ENCODE results near the gene MKLN1.
"Not testable (repeated sequence)": the region's sequence is repeated elsewhere in the genome, so short reads cannot be mapped to it uniquely, and the experiment has no call there.

The MKLN1 gene

DNA sequence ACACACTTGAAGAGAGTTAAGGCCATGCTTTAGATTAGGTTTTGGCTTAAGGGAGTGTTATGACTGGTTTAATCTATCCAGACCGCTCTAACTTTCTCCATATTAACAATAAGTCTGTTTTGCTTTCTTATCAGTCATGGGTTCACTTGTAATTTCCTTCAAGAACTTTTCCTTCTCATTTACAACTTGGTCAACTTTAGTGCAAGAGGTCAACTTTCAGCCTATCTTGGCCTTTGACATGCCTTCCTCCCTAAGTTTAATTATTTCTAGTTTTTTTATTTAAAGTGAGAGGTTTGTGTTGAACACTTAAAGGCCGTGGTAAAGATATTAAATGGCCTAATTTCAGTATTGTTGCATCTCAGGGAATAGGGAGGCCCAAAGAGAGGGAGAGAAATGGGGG, 75.6 kb downstream of the MKLN1 start:
- DNase-seq: no peak

DNA sequence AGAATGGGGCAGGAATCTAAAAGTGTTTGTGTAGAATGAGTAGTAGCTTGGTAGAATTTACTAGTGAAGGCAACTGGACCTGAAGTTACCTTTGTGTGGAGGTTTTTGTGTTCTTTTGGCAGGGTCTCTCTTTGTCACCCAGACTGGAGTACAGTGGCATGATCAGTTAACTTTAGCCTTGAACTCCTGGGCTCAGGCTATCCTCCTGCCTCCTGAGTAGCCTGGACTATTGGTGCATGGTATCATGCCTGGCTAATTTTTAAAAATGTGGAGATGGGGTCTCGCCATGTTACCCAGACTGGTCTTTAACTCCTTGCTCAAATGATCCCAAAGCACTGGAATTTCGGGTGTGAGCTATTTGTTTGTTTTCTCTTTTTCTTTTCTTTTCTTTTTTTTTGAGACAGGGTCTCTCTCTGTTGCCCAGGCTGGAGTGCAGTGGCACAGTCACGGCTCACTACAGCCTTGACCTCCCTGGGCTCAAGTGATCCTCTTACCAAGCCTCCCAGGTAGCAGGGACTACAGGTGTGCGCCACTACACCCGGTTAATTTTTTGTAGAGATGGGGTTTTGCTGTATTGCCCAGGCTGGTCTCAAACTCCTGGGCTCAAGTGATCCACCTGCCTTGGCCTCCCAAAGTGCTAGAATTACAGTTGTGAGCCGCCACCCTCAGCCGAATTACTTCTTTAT, 76.7 kb downstream of the MKLN1 start:
- no peak for DNase-seq

DNA sequence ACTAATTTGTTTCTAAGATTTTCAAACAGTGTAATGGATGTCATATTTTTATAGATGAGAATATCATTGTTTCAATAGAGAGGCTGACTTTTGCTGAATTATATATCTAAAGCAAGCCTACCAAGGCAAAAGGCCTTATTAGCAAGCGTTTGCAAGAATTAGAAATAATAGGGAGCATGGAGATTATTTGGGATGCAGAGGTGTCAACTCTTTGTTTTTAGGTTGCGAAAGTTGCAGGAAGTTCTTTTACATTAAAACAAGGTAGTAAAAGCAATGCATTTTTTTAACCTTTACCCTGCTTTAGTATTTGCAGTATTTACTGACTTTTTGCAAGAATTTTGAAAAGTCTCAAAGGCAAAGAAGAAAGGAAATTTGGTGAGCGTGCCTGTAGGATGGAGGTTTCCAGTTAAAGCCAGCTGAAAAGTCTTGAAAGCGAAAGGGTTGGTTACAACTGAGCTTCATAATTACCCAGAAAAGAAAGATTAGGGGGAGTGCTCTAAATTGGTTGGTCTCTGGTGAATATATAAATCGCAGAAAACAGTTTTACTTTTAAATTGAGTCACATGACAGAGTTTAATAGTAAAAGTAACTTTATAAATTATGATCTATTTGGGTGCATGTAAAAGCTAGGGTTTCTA, 81.6 kb downstream of the MKLN1 start:
- no peak for DNase-seq

- DNase-seq: no peak
Measured at GRCh38 chr7:131412031-131412430, 84.4 kb downstream of the MKLN1 start.

DNA sequence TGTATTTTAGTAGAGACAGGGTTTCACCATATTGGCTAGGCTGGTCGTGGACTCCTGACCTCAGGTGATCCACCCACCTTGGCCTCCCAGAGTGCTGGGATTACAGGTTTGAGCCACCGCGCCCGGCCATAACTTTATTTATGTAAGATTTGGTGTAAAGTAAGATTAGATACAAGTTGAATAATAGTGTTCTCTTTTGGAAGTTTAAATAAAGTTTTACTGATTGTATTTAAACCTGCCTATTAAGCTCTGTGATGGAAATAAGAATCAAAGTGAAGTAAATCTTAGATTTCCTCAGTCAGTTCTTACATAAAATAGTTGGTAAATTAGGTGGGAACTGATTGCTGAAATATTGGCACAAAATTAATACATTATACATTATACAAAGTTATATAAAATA, 86.0 kb downstream of the MKLN1 start:
- DNase-seq: no peak

DNA sequence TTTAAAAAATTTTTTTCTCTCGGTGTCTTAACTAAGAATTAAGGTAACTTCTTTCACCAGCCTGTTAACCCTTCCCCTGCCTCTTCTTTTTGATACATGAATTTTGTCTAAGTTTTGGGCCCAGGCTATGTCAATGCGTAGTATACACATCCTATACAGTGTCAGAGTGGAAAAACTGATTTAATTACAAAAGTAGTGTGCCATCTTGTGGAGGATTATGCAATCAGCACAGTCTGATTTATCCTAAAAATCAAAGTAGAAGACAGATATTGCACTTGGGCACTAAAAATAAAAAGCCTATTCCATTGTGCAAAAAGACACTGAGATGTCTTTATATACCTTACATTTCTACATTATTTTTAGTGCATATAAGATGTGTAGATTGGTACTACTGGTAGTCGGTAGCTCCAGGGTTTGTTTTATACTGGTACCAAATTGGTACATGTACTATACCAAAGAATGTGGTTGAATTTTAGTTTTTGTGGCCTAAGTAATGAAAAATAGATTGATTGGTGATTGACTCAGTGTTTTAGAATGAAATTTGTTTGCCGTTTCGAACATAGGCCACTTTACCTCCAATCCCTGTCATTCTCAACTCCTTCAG, 96.6 kb downstream of the MKLN1 start:
- DNase-seq: no peak

GRCh38 chr7:131425992-131426391, 98.3 kb downstream of the MKLN1 start:
- no peak for DNase-seq

GRCh38 chr7:131430826-131431225, 103.2 kb downstream of the MKLN1 start:
- DNase-seq: not testable (repeated sequence)

- no peak for DNase-seq
Measured at GRCh38 chr7:131431289-131431688, 103.6 kb downstream of the MKLN1 start.

DNA sequence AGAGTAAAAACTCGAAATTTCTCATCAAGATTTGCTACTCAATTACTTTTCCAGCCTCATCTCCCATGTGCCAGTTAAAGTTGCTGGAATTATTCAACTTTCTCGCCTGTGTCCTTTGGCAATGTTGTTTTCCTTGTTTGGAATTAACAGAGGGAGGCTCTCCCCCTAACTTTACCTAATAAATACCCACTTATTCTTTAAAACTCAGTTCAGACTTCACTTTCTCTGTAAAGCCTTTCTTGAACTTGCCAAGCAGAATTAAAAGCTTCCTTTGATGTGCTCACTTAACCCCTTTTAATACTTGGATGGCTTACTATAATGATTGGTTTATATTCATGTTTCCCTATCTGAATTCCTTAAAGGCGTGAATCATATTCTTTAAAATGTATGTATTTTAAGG, 104.1 kb downstream of the MKLN1 start:
- no peak for DNase-seq

DNA sequence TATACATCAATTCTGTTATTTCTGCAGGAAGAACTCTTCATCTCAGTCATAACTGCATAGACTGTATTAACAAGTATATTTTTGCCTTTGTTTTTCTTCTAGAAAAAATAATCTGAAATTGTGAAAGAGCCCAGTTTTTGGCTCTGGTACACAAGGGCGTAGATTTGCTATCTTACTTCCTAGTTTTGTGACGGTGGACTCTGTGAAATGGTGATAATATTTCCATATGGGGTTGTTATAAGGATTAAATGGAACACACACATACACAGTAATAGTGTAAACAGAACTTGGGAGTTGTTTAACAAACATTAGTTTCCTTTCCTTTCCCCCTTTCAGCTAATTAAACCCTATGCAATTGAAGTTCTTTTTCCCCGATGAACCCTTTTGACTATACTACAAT, 108.7 kb downstream of the MKLN1 start:
- no peak for DNase-seq

GRCh38 chr7:131438969-131439368, 111.3 kb downstream of the MKLN1 start:
- no peak for DNase-seq

DNA sequence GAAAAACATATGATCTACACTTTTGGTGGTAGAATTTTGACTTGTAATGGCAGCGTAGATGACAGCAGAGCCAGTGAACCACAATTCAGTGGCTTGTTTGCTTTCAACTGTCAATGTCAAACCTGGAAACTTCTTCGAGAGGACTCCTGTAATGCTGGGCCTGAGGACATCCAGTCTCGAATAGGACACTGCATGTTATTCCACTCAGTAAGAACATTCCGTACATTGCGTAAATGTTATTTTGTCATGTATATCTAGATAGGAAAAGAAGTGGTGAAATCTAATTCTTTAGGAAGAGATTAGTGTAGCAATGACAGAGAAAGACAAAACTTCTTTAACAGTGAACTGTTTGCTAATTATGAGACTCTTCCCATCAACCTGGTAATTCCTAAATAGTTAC, 115.8 kb downstream of the MKLN1 start:
- DNase-seq: no peak

DNA sequence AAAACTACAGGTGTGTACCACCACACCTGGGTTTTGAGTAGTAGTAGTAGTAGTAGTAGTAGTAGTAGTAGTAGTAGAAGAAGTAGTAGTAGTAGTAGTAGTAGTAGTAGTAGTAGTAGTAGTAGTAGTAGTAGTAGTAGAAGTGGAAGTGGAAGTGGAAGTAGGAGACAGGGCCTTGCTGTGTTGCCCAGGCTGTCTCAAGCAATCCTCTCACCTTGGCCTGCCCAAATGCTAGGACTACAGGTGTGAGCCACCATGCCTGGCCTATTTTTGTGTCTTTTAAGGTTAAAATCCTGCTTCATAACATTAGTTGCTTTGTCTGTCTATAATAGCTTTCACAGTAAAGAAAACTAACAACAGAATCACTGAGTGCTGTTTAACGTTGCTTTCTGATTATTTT, 117.0 kb downstream of the MKLN1 start:
- DNase-seq: no peak

DNA sequence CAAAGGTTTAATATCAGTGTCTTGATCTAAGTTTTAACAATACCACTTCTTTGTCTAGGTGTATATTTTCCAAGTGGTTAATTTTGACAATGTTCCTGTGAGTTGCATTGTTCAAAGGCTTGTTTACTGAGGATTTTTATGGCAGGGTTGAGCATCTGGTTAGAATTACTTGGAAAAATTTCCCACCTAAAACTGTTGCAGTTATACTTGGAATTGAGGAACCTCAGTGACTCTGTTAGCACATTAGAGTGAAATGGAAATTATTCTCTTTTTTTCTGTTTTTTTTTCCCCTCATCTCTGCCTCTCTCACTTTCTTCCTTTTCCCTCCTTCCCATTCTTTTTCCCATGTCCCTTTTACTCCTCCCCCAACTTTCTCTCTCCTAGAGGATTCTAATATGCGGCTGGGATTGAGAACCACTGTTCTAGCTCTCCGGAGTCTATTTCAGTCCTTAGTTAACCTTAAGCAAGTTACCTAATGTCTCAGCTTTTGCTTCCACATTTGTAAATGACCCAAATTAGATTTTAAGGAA, 121.8 kb downstream of the MKLN1 start:
- DNase-seq: no peak

DNA sequence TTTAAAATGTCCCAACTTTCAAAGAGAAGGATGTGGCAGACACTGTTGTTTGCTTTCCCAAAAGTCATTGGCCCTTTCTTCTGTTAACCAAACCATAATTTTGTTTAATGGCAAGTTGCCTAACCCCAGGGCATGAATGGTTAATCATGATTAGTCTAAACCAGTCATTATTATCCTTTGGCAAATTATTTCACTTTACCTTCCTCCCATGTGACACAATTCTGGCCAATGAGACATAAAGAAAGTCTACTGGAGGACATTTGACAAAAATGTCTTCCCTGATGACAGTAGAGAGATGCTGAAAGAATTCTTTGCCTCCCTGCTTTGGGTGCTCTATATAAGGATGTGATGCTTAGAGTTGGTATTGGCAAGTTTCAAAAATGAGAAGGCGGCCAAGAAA, 126.8 kb downstream of the MKLN1 start:
- DNase-seq: no peak

DNA sequence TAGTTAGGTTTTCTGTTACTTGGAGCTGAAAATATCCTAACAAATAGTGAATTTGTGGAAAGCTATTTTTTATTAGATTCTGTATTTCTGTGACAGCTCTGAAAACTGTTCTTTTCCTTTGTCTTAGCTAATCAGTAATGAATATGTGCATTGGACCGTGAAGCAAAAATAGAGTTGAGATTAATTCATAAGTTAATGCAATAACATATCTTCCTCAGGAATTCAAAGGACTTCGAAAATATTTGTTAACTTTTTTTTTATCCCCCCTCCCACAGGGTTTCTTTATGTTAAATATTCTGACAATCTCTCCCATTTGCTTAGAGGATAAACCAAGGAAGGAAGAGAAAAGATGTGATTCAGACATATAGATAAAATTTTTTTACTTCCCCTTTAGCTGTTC, 127.3 kb downstream of the MKLN1 start:
- DNase-seq: no peak

GRCh38 chr7:131455546-131455945, 127.9 kb downstream of the MKLN1 start:
- DNase-seq: no peak

DNA sequence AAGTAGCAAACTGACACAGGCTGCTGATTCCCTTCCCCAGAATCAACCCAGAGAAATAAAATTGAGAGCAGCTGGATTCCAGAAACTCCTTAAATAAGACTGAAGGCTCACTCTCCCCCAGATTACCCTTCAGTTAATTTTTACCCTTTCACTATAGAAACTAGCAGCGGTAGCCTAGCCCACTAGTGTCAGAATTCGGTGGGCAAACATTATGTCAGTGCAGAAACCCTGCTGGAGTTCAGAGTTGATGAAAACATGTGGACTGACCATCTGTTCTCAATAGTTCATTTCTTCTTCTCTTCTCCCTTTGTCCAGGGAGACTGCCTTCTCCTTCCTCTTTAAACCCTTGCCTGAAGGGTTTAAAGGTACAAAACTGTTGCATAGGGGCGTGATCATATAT, 128.7 kb downstream of the MKLN1 start:
- DNase-seq: no peak

DNA sequence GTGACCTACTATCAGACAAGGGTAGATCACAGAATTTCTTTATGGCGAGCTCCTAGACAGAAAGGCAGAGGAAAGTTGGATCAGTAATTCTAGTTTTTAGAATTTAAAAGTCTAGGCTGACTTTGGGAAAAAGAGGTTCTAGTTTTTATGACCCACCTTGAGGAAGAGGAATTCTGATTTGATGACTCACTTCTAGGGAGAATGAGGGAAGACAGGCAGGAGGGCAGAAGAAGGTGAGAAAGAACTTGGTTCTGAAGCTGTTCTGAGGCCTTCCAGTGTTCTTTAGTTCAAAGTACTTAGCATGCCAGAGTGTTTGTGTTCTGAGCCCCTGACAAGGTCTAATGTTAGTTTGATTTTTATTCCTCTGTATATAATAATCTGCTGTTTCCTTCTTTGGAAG, 131.6 kb downstream of the MKLN1 start:
- no peak for DNase-seq

GRCh38 chr7:131462059-131462458, 134.4 kb downstream of the MKLN1 start:
- no peak for DNase-seq

- not testable (repeated sequence) for DNase-seq
Measured at GRCh38 chr7:131462715-131463114, 135.0 kb downstream of the MKLN1 start.

DNA sequence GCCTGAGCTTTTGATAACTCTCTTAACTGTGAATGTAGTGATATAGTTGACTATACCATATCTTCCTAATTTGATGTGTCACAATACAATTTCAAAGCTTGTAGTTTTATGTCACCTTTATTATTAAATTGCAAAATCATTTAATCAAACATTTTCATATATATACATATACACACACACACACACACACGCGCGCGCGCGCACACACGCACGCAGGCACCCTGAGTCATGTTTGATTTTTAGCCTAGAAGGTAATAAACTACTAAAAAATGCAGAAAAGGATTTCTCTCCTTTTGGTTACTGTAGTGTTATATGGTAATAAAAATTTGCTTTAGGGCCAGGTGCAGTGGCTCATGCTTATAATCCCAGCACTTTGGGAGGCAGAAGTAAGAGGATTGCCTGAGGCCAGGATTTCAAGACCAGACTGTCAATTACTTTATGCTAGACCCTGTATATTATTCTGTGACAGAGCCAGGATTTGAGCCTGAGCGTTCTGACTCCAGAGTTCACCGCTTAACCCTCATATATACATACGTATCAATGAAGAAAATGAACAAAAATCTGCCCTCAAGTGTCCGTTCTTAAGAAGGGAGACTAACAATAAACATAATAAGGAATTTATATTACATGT, 139.2 kb downstream of the MKLN1 start:
- DNase-seq: no peak

DNA sequence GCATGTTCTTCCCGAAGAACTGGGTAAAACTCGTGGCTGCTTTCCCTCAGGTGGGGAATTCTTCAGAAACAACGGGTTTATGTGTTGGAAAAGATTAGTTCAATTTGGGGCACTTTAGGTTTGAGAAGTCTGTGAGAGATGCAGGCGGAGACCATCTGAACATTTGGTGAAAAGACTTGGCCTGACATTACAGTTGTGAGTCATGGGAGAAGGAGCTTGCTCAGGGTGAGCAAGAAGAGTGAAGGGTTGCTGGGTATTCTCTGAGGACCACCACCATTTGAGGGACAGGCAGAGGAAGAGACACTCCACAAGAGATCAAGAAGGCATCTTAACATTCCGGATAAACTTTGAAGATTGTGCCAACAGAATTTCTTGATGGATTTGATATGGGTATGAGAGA, 140.1 kb downstream of the MKLN1 start:
- DNase-seq: no peak
